ENCODE data around the gene LEPR.
"Not testable (repeated sequence)": the region's sequence is repeated elsewhere in the genome, so short reads cannot be mapped to it uniquely, and the experiment has no call there.

The LEPR gene

DNA sequence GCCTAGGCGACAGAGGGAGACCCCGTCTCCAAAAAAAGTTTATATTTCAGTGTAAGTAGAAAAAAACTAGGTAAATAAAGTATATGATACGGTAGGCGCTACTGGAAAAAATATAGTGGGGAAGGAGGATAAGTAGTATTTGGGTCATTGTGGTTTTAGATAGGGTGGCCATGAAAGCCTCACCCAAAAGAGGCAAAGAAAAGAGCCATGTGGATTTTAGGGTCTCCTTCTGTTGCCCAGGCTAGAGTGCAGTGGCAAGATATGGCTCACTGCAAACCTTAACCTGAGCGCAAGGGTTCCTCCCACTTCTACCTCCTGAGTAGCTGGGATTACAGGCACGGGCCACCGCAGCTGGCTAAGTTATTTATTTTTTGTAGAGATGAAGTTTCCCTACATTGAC is 17.1 kb downstream of the LEPR start:
- DNase-seq (ENCODE audit: low read depth in 2 of 2) = no peak

DNA sequence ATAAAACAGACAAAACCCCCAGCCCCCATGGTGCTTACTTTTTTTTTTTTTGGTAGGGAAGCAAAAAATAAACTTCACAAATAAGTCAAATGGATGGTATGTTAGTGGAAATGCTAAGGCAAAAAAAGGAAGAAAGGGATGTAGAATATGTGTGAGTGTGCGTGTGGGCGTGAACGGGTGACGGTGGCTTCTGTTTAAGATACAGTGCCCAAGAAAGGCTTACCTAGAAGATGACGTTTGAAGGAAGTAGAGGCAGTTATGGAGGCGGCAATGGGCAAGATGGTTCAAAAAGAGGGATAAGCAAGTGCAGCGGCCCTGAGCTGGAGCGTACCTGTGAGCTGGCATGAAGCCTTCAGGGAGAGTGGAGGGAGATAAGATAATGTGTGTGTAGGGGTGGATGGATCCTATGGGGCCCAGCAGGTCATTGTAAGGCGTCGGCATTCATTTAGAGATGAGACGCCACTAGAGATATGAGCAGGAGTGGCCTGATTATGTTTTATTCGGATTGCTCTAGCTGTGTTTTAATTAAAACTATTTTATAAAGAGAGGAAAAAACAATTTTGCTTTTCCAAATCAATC is 19.9 kb downstream of the LEPR start:
- no peak for DNase-seq (ENCODE audit: low read depth in 2 of 2)

DNA sequence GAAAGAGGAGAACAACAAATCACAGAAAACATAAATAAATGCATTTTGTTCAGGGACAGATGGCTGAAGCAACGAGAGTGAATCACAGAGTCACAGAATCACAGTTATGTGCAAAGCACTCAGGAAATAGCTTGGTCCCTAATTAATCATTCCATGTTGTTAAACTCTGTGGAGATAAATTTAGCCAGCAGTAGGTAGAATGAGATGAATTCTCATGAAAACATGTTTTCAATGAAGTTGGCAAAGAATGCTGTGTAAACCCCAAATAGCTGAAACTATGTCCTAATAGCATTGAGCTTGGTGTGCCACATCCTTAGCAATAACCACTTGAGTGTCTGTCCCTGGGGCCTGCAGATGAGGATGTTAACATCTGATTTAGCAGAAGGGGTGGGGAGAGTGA is 20.4 kb downstream of the LEPR start:
- no peak for DNase-seq (ENCODE audit: low read depth in 2 of 2)

DNA sequence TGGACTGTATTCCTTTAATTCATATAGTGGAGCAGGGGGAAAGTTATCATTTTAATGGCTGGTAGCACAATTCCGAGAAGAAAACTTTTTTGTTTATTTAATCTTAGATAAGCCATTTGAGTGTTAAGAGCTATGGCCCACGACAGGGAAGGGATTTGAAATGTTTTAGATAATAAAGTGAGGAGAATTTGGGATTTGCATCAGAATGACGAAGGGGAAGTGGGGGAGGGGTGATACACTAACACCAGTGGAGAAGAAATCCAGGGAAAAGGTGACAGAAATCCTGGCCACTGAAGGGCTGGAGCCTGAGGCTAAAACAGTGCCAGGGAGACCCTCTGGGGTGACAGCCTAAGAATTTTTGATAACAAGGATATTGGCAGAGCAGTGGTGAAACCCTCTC is 21.0 kb downstream of the LEPR start:
- DNase-seq (ENCODE audit: low read depth in 2 of 2) = no peak

DNA sequence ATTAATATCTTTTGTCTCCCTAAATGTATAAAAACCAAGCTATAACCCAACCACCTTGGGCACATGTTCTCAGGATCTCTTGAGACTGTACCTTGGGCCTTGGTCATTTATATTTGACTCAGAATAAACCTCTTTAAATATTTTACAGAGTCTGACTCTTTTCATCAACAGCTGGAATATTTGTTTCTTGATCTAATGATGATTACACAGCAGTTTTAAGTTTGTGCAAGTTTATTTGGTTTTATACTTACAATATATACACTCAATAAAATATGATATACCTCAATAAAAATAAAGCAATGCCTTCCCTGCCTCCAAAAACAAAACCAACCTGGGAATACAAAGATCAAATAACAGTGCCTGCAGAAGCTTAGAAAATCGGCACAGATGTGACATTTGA is 22.0 kb downstream of the LEPR start:
- no peak for DNase-seq (ENCODE audit: low read depth in 2 of 2)

DNA sequence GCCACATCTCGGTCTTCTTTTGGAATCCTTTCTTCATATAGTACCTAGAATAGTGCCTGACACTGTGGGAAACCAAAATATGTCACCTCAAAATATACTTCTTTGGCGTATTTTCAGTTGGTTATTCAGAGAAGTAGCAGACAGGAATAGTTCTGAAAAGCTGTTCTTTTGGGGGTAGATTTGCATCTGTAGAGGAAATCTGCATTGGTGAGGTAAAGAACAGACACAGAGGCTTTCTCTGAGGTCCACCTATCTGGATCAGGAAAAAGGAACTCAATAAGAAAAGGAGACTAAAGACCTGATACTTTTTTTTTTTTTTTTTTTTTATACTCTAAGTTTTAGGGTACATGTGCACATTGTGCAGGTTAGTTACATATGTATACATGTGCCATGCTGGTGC is 23.2 kb downstream of the LEPR start:
- no peak for DNase-seq (ENCODE audit: low read depth in 2 of 2)

DNA sequence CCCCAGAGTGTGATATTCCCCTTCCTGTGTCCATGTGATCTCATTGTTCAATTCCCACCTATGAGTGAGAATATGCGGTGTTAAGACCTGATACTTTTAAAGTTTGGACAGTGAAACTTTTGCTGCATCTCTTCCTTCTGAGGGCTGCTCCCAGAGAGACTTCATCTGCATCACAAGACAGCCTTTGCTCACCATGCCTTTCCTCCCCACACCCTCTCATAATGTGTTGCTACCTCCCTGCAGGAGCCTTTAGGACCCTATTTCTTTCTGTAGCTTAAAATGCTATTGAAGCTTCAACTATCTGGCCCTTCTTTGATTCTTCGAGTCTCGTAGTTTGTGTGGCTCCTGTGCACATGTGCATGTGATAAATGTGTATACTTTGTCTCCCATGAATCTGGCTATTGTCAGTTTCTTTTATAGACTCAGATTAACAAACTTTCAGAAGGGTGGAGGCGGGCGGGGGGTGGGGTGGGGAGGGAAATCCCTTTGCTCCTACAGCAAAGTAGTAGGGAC is 23.7 kb downstream of the LEPR start:
- no peak for DNase-seq (ENCODE audit: low read depth in 2 of 2)

DNA sequence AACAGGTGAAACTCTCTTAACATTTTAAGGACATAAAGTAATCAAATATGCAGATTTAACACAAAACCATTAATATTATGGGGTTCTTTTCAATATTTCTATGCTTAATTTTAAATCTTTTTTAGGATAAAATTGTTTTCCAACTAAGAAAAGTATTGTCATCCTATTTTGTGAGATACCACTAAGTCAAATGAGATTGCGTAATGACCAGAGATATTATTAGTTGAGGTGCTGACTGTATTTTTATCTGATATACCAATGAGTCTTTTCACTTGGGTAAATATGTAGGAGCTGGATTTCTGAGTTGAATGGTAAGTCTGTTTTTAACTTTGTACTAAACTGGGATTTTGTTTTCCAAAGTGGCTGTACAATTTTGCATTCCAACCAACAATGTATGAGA is 25.4 kb downstream of the LEPR start:
- DNase-seq (ENCODE audit: low read depth in 2 of 2) = no peak

DNA sequence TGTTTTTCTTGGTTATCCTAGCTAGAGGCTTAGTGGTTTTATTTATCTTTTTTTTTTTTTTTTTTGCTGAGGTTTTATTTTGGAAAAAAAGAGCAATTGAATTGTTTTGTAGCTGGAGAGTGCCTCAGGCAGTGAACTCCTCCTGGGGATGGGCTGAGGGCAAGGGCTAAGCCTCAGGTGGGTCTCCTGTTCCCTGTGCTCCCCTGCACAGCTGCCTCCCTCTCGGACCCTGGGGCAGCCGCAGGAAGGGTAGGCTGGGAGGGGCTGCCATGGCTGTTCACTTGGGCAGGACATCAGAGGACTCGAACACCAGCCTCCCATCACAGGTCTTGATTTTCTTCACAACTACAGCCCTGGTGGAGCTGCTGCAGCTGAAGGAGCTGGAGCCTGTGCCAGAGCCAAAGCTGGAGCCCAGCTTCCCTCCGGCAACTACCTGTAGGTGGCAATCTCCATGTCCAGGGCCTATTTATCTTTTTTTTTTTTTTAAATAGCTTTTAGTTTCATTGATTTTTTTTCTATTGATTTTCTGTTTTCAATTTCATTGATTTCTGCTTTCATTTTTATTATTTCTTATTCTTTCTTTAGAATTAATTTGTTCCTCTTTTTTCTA is 28.9 kb downstream of the LEPR start:
- DNase-seq (ENCODE audit: low read depth in 2 of 2) = no peak

DNA sequence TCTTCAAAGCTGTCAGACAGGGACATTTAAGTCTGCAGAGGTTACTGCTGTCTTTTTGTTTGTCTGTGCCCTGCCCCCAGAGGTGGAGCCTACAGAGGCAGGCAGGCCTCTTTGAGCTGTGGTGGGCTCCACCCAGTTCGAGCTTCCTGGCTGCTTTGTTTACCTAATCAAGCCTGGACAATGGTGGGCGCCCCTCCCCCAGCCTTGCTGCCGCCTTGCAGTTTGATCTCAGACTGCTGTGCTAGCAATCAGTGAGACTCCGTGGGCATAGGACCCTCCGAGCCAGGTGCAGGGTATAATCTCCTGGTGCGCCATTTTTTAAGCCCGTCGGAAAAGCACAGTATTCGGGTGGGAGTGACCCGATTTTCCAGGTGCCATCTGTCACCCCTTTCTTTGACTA is 35.2 kb downstream of the LEPR start:
- DNase-seq (ENCODE audit: low read depth in 2 of 2) = not testable (repeated sequence)

DNA sequence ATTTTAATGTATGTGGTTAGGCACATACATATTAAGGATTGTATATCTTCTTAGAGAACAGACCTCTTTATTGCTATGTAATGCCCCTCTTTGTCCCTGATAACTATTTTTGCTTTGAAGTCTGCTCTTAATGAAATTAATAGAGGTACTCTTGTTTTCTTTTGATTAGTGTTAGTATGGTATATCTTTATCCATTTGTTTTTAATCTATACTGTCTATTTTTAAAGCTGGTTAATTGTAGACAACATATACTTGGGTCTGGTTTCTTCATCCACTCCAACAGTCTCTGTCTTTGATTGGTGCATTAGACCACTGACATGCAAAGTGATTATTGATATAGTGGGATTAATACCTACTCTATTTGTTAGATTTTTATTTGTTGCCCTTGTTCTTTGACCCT is 36.0 kb downstream of the LEPR start:
- DNase-seq (ENCODE audit: low read depth in 2 of 2) = no peak

DNA sequence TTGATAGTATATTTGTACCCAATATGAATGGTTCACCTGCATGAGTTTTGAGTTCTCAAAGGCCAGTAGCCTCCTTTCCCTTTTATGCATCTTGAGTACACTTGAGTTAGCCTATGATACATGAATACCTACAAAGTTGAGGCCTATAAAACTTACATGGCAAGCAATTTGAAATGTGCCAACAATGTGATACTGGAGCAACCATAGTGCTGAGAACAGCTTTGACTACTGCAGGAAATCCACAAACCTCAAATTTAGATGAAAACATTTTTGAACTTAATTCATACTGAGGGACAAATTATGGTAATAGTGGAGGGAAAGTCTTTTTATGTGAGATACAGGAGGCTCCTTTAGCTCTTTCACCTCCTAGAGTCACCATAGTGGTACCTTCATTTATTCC is 37.4 kb downstream of the LEPR start:
- no peak for DNase-seq (ENCODE audit: low read depth in 2 of 2)

DNA sequence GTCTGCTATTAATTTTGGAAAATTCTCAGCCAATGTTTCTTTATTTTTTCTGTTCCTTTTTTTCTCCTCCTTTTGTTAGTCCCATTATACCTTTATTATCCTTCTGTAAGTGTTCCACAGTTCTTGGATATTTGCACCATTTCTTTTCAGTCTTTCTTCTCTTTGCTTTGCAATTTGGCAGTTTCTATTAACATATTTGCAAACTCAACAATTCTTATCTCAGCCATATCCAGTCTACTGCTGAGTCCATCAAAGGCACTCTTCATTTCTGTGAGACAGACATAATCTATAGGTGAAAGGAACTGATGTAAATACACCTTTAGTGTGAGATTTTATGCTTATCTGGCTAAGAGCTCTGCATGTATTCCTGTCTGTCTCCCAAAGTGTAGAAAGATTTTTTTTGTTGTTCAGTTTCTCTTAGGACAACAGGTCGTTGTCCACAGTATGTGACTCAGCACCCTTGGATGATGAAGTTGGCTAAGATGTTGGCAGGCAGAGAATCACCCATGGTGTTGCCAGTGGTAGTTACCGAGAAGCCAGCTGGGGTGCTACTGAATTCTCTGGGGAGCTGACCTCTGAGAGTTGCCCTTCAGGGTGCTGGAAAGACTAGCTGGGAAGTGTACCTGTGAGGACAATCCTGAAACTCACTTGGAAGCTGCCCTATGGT is 38.4 kb downstream of the LEPR start:
- no peak for DNase-seq (ENCODE audit: low read depth in 2 of 2)

DNA sequence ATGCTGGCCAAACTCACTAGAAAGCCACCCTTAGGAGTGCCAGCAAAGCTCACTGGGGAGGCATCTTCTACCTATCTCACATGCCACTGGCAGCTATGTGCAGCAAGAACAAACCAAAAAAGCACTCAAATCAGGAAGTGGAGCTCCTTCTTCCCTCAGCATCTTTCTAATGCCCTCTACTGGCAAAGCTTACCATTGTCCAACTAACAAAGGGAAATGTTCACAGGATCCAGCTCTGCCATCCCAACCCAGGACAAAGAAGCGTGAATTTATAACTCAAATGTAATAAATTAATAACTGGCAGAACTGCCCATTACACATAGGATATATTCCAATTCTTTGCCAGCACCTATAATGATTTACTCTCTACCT is 38.9 kb downstream of the LEPR start:
- DNase-seq (ENCODE audit: low read depth in 2 of 2) = no peak

DNA sequence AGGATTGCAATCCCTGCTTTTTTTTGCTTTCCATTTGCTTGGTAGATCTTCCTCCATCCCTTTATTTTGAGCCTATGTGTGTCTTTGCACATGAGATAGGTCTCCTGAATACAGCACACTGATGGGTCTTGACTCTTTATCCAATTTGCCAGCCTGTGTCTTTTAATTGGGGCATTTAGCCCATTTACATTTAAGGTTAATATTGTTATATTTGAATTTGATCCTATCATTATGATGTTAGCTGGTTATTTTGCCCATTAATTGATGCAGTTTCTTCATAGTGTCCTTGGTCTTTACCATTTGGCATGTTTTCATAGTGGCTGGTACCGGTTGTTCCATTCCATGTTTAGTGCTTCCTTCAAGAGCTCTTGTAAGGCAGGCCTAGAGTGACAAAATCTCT is 45.4 kb downstream of the LEPR start:
- DNase-seq (ENCODE audit: low read depth in 2 of 2) = not testable (repeated sequence)

DNA sequence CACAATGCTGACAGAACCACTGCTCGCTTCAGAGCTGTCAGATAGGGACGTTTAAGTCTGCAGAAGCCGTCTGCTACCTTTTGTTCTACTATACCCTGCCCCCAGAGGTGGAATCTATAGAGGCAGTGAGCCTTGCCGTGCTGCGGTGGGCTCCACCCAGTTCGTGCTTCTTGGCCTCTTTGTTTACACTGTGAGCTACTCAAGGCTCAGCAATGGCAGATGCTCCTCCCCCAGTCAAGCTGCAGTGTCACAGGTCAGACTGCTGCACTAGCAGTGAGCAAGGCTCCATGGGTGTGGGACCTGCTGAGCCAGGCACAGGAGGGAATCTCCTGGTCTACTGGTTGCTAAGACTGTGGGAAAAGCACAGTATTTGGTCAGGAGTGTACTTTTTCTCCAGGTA is 47.1 kb downstream of the LEPR start:
- no peak for DNase-seq (ENCODE audit: low read depth in 2 of 2)

DNA sequence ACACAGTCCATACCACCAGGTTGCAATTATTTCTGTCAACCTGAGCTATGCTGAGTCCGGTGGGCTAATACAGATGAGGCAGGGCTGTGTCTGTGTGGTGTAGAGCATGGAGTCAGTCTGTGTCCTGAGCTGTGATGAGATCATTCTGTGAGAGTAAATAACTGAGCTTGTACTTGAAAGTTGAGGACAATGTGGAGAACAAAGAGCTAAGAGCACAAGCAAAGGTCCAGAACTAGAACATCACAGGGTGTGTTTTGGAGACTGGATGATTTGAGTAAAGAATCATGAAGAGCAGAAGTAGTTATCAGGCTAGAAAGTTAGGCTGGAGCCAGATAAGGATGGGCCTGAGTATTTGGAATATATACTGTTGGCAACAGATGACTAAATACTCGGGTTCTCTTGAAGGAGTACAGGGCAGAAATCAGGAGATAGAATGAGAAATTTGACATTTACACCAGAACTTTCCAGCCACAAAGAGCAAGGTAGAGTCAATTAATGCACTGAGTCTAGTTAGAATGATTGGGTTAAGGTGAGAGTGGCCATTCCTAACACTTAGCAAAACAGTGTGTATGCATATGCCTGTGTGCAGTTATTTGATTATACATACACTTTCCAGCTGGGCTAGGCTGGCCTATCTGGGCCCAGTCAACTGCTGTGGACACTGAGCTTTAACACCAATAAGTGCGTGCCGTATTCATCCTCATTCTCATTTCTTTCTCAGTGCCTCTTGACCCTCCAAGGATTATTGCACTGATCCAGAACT is 48.8 kb downstream of the LEPR start:
- DNase-seq (ENCODE audit: low read depth in 2 of 2) = no peak

DNA sequence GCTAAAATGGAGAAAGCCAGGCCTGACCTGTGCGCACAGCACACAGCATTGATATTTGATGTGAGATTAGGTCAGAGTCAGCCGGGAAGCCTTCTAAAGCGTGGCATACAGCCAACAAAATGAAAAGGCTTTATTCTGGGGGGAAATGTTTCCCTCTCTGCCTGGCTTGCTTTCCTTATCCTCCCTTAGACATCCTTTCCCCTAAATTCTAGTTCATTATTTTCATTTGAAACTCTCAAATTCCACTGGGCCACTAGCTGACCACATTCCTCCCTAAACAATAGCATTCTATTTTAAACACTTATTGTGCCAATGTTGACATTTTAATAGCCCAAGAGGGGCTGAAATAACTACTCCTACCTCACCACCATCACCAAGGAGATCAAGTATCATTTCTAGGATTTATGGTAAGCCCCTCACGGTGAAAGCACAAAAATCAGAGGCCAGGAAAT is 49.4 kb downstream of the LEPR start:
- no peak for DNase-seq (ENCODE audit: low read depth in 2 of 2)
